ENCODE measurements around the gene IKZF3.

IKZF3 gene

GRCh38 chr17:39822051-39822451 lies 42.1 kb downstream of the IKZF3 start:
- in situ Hi-C loops (cut with MboI; ENCODE audit: low pct_unique_long_range_greater_than_20kb, low sequenced_read_pairs), result no loop called here
- peak; percentile 40 for DNase-seq

- no peak for DNase-seq
- in situ Hi-C loops (cut with MboI; ENCODE audit: low pct_unique_long_range_greater_than_20kb, low sequenced_read_pairs), result no loop called here
These were observed 43.1 kb downstream of the IKZF3 start for GRCh38 chr17:39820987-39821386.

- in situ Hi-C loops (cut with MboI; ENCODE audit: low pct_unique_long_range_greater_than_20kb, low sequenced_read_pairs), result no loop called here
- DNase-seq, result no peak
These were observed 43.6 kb downstream of the IKZF3 start for GRCh38 chr17:39820541-39820940.

- no peak for DNase-seq
- in situ Hi-C loops (cut with MboI; ENCODE audit: low pct_unique_long_range_greater_than_20kb, low sequenced_read_pairs), result no loop called here
These were observed 45.6 kb downstream of the IKZF3 start for GRCh38 chr17:39818358-39819000.

GRCh38 chr17:39816272-39816671 lies 47.8 kb downstream of the IKZF3 start:
- in situ Hi-C loops (cut with MboI; ENCODE audit: low pct_unique_long_range_greater_than_20kb, low sequenced_read_pairs), result no loop called here

GRCh38 chr17:39814497-39814896 lies 49.6 kb downstream of the IKZF3 start:
- in situ Hi-C loops (cut with MboI; ENCODE audit: low pct_unique_long_range_greater_than_20kb, low sequenced_read_pairs), result no loop called here
- no peak for DNase-seq

More at GRCh38 chr17:39816272-39816671, 47.8 kb downstream of the IKZF3 start:
- no peak for DNase-seq

GRCh38 chr17:39813631-39814030 lies 50.5 kb downstream of the IKZF3 start:
- peak; percentile 51 for DNase-seq
- in situ Hi-C loops (cut with MboI; ENCODE audit: low pct_unique_long_range_greater_than_20kb, low sequenced_read_pairs), result no loop called here

- DNase-seq, result no peak
- in situ Hi-C loops (cut with MboI; ENCODE audit: low pct_unique_long_range_greater_than_20kb, low sequenced_read_pairs), result no loop called here
These were observed 51.6 kb downstream of the IKZF3 start for GRCh38 chr17:39812466-39812865.

GRCh38 chr17:39810939-39811728 lies 53.0 kb downstream of the IKZF3 start:
- no peak for DNase-seq
- in situ Hi-C loops (cut with MboI; ENCODE audit: low pct_unique_long_range_greater_than_20kb, low sequenced_read_pairs), result no loop called here

- no peak for DNase-seq
- in situ Hi-C loops (cut with MboI; ENCODE audit: low pct_unique_long_range_greater_than_20kb, low sequenced_read_pairs), result no loop called here
These were observed 54.9 kb downstream of the IKZF3 start for GRCh38 chr17:39809221-39809620.

- no peak for DNase-seq
- in situ Hi-C loops (cut with MboI; ENCODE audit: low pct_unique_long_range_greater_than_20kb, low sequenced_read_pairs), result no loop called here
These were observed 55.6 kb downstream of the IKZF3 start for GRCh38 chr17:39808409-39808997.

- in situ Hi-C loops (cut with MboI; ENCODE audit: low pct_unique_long_range_greater_than_20kb, low sequenced_read_pairs), result no loop called here
- DNase-seq, result peak; percentile 4
These were observed 59.3 kb downstream of the IKZF3 start for GRCh38 chr17:39804839-39805238.

GRCh38 chr17:39801055-39801454 lies 63.1 kb downstream of the IKZF3 start:
- in situ Hi-C loops (cut with MboI; ENCODE audit: low pct_unique_long_range_greater_than_20kb, low sequenced_read_pairs), result no loop called here
- no peak for DNase-seq

- DNase-seq, result no peak
- in situ Hi-C loops (cut with MboI; ENCODE audit: low pct_unique_long_range_greater_than_20kb, low sequenced_read_pairs), result no loop called here
These were observed 63.6 kb downstream of the IKZF3 start for GRCh38 chr17:39800540-39800939.

- in situ Hi-C loops (cut with MboI; ENCODE audit: low pct_unique_long_range_greater_than_20kb, low sequenced_read_pairs), result no loop called here
- DNase-seq, result no peak
These were observed 64.7 kb downstream of the IKZF3 start for GRCh38 chr17:39799395-39799794.

GRCh38 chr17:39794249-39794970 lies 69.7 kb downstream of the IKZF3 start:
- in situ Hi-C loops (cut with MboI; ENCODE audit: low pct_unique_long_range_greater_than_20kb, low sequenced_read_pairs), result no loop called here
- no peak for DNase-seq

- in situ Hi-C loops (cut with MboI; ENCODE audit: low pct_unique_long_range_greater_than_20kb, low sequenced_read_pairs), result no loop called here
- no peak for DNase-seq
These were observed 70.7 kb downstream of the IKZF3 start for GRCh38 chr17:39793301-39793872.

- in situ Hi-C loops (cut with MboI; ENCODE audit: low pct_unique_long_range_greater_than_20kb, low sequenced_read_pairs), result no loop called here
- DNase-seq, result no peak
These were observed 71.4 kb downstream of the IKZF3 start for GRCh38 chr17:39792526-39793221.
